Epithelial cell of esophagus (primary cell): ENCODE measurements around the gene ELFN2.

ENCODE experiments used
- DNase-seq: peaks from one replicate; pipeline ENCODE4 v3.0.0; 2010; ENCODE audit warnings: low read depth
- H3K4me3 ChIP-seq: 2 replicates; pipeline ENCODE4 v1.5.1; 2011; ENCODE audit warnings: mild to moderate bottlenecking, low read length, control low read depth
- TF ChIP-seq, protein P1 (sequence below): IDR thresholded peaks from 2 replicates; pipeline ENCODE4 v1.5.1; 2011; ENCODE audit warnings: low read depth, mild to moderate bottlenecking, low read length, control low read depth, inconsistent platforms; ENCODE audit not compliant: insufficient read depth; ENCODE audit errors: missing control alignments

ELFN2 gene

DNA sequence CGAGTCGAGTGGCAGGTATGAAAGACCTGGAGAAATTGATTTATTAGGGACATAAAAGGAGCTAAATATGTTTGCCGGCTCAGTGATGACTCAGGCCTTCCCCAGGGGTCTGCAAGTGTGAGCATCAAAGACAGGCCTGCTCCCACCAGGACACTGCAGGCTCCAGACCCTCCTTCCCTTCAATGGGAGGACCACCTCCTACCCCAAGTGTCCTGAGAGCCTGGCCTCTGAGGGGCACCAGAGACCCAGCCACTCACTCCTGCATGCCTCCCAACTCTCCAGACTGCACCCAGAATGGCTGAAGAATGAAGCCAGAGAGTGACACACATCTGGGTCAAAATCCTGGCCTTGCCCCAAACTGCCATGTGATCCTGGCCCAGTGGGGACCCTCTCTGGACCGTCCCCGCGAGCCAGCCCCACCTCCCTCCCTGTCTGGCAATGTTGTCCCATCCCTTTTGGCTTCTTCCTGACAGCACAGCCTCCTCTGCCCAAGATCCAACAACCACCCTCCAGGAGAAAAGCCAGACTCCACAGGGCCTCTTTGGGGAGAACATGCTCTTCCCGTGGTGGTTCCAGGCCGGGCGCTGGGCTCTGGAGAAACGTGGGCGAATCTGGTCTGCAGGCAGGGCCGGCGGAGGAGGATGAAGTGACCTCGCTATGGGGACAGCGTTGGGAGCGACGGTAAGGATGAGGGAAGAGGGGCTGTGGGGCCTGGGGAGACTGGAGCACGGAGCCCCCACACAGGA lies 108.7 kb downstream of the ELFN2 start:
- H3K4me3 ChIP-seq, result no peak overlapping the region
- no peak for DNase-seq
- TF ChIP-seq, protein P1, sequence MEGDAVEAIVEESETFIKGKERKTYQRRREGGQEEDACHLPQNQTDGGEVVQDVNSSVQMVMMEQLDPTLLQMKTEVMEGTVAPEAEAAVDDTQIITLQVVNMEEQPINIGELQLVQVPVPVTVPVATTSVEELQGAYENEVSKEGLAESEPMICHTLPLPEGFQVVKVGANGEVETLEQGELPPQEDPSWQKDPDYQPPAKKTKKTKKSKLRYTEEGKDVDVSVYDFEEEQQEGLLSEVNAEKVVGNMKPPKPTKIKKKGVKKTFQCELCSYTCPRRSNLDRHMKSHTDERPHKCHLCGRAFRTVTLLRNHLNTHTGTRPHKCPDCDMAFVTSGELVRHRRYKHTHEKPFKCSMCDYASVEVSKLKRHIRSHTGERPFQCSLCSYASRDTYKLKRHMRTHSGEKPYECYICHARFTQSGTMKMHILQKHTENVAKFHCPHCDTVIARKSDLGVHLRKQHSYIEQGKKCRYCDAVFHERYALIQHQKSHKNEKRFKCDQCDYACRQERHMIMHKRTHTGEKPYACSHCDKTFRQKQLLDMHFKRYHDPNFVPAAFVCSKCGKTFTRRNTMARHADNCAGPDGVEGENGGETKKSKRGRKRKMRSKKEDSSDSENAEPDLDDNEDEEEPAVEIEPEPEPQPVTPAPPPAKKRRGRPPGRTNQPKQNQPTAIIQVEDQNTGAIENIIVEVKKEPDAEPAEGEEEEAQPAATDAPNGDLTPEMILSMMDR, result no peak
